Caco-2 (cell line): ENCODE data around the gene COL9A3. TPM values are rescaled to one million over a fixed set of nuclear protein-coding genes. Genes with fewer than 3 reads are reported as not detected.

Source experiments
- BruUV-seq: library from RNA; stranded (reverse); fragments of 400-500 nt; replicated peaks from 2 replicates; lab custom pipeline; 2021; lab: Mats Ljungman, UMichigan
- CTCF ChIA-PET: fragments of 300-600 bp; sonication (Branson Sonifier 250); formaldehyde crosslinking; loops from one replicate; lab custom pipeline; 2022; ENCODE audit warnings: antibody characterized with exemption; lab: Charles Lee
- POLR2A ChIA-PET: fragments of 300-600 bp; sonication (Branson Sonifier 250); formaldehyde crosslinking; loops from one replicate; lab custom pipeline; 2022; ENCODE audit warnings: antibody characterized with exemption; lab: Charles Lee
- DNase-seq, 2 experiments: peaks; one replicate each; pipeline versions ENCODE4 v3.0.0 to v3.0.0-alpha.2; 2020 to 2022
- H3K27me3 ChIP-seq: replicated peaks from 2 replicates; pipeline ENCODE4 v1.6.0; 2011; ENCODE audit warnings: low read length; ENCODE audit not compliant: control insufficient read depth, insufficient read depth
- H3K36me3 ChIP-seq: 2 replicates; pipeline ENCODE4 v1.5.1; 2011; ENCODE audit warnings: low read length; ENCODE audit not compliant: control insufficient read depth, insufficient read depth
- H3K4me1 ChIP-seq: fragments of 250-450 bp; sonication (Bioruptor Pico); 2 replicates; pipeline ENCODE4 v1.5.1; 2020; ENCODE audit warnings: mild to moderate bottlenecking
- H3K4me3 ChIP-seq: 2 replicates; pipeline ENCODE4 v1.5.1; 2011; ENCODE audit warnings: low read depth, mild to moderate bottlenecking, control low read depth, low read length
- H3K9me3 ChIP-seq: fragments of 250-450 bp; sonication (Bioruptor Pico); 2 replicates; pipeline ENCODE4 v1.5.1; 2020; ENCODE audit warnings: mild to moderate bottlenecking, moderate library complexity
- H3K27ac Mint-ChIP-seq: one replicate; pipeline ENCODE4 v1.8.0; 2022; ENCODE audit warnings: mixed read lengths; ENCODE audit not compliant: unreplicated experiment
- H3K27me3 Mint-ChIP-seq: one replicate; pipeline ENCODE4 v1.8.0; 2022; ENCODE audit warnings: mixed read lengths; ENCODE audit not compliant: insufficient read depth, unreplicated experiment
- H3K36me3 Mint-ChIP-seq: one replicate; pipeline ENCODE4 v1.8.0; 2022; ENCODE audit warnings: mild to moderate bottlenecking, mixed read lengths; ENCODE audit not compliant: insufficient read depth, unreplicated experiment
- H3K4me1 Mint-ChIP-seq: one replicate; pipeline ENCODE4 v1.8.0; 2022; ENCODE audit warnings: low read depth, mixed read lengths; ENCODE audit not compliant: unreplicated experiment
- H3K4me3 Mint-ChIP-seq: one replicate; pipeline ENCODE4 v1.8.0; 2022; ENCODE audit warnings: mild to moderate bottlenecking, moderate library complexity, mixed read lengths; ENCODE audit not compliant: unreplicated experiment
- H3K9me3 Mint-ChIP-seq: one replicate; pipeline ENCODE4 v1.8.0; 2022; ENCODE audit warnings: mixed read lengths; ENCODE audit not compliant: unreplicated experiment
- CTCF ChIP-seq, 2 experiments: fragments of 200-600 bp in 1 of 2; IDR thresholded peaks; 1 replicate in 1 of 2; 2 replicates in 1 of 2; pipeline versions ENCODE4 v1.5.1 to v1.8.0; 2011 to 2022; ENCODE audit warnings: antibody characterized with exemption in 1 of 2, control low read depth in 1 of 2, inconsistent platforms in 1 of 2, low read depth in 1 of 2, low read length in 1 of 2, mild to moderate bottlenecking in 1 of 2, moderate library complexity in 1 of 2; ENCODE audit not compliant: insufficient read depth in 1 of 2, severe bottlenecking in 1 of 2, unreplicated experiment in 1 of 2
- intact Hi-C: fragments of 100-400 bp; cut with micrococcal nuclease; formaldehyde crosslinking; loops from one replicate; pipeline ENCODE4 v1.10.0; 2022; ENCODE audit not compliant: unreplicated experiment
- total RNA-seq: library from RNA; stranded (reverse); gene quantifications from 2 replicates; pipeline ENCODE4 v1.2.3, GENCODE V29; 2022

Gene COL9A3
- total RNA-seq, 1 experiment from 2014 or later = 6.4 TPM

GRCh38 chr20:62875419-62876361 is 58.8 kb downstream of the COL9A3 start:
- peak overlapping the region; percentile 44 for H3K4me3 Mint-ChIP-seq
- POLR2A ChIA-PET = no interaction called here

GRCh38 chr20:62876501-62876901 is 59.7 kb downstream of the COL9A3 start:
- no TSS peak for BruUV-seq
- Histone ChIP-seq H3K27me3 (no peaks in the 10 kb centered on the region), H3K4me3 (no peak overlapping the region), H3K36me3 (0 out of 2 replicates have a peak, but pooled peaks cover 4% of the 10 kb centered on the region), H3K4me1 (peaks cover 9% of the 10 kb centered on the region), H3K9me3 (no peaks in the 10 kb centered on the region)
- Mint-ChIP-seq H3K36me3 (peaks cover 43% of the 10 kb centered on the region), H3K27ac (peak overlapping the region; percentile 38), H3K27me3 (no peaks in the 10 kb centered on the region), H3K9me3 (no peaks in the 10 kb centered on the region), H3K4me1 (peaks cover 21% of the 10 kb centered on the region), H3K4me3 (no peak overlapping the region)
- intact Hi-C loops = no loop called here
- ChIA-PET CTCF (interaction anchor here (1.0 to 1.2 kb wide), 2 partner anchors 15 to 31 kb away, joined by 3 to 5 read pairs; partner anchors contain the start of gene TCFL5), POLR2A (no interaction called here)
- no peak for TF ChIP-seq CTCF (IDR thresholded peaks at IDR 0.05; ENCODE audit: insufficient read depth in 1 of 2, low read depth in 1 of 2, low read length in 1 of 2, severe bottlenecking in 1 of 2, unreplicated experiment in 1 of 2)
- DNase-seq = no peak

More at GRCh38 chr20:62875419-62876361, 58.8 kb downstream of the COL9A3 start:
- Mint-ChIP-seq H3K27ac (peak overlapping the region; percentile 38), H3K4me1 (peaks cover 21% of the 10 kb centered on the region), H3K36me3 (peaks cover 39% of the 10 kb centered on the region), H3K9me3 (no peaks in the 10 kb centered on the region), H3K27me3 (no peaks in the 10 kb centered on the region)
- DNase-seq = peak; percentile 65 to 80
- BruUV-seq = no TSS peak
- TF ChIP-seq CTCF (IDR thresholded peaks at IDR 0.05; ENCODE audit: insufficient read depth in 1 of 2, low read depth in 1 of 2, low read length in 1 of 2, severe bottlenecking in 1 of 2, unreplicated experiment in 1 of 2) = no peak
- H3K9me3 ChIP-seq = no peaks in the 10 kb centered on the region
- intact Hi-C loops = no loop called here
- H3K4me1 ChIP-seq = peaks cover 9% of the 10 kb centered on the region
- H3K36me3 ChIP-seq = no peaks in the 10 kb centered on the region
- H3K4me3 ChIP-seq = no peak overlapping the region
- CTCF ChIA-PET = interaction anchor here (0.6 to 1.2 kb wide), 4 partner anchors 32 to 1121 kb away, joined by 3 to 4 read pairs (median 3); partner anchors contain the start of gene MRGBP
- no peaks in the 10 kb centered on the region for H3K27me3 ChIP-seq
